Right atrium auricular region (tissue), 2 donors: ENCODE data around the gene OR6Q1. TPM values are rescaled to one million over a fixed set of nuclear protein-coding genes. Genes with fewer than 3 reads are reported as not detected.
A peak's percentile ranks its signal among the peaks of the same experiment; 100 is the strongest.

Source experiments
- DNase-seq: peaks from one replicate; pipeline ENCODE4 v3.0.0-alpha.2; 2019; ENCODE audit warnings: low spot score
- H3K27ac ChIP-seq, 2 donors: fragments of 200-600 bp; sonication (generic); 1 replicate in 1 of 2; 2 replicates in 1 of 2; pipeline ENCODE4 v1.5.1; 2016 to 2019
- H3K27me3 ChIP-seq, 2 donors: fragments of 200-600 bp; sonication (generic); one replicate each; pipeline versions ENCODE4 v1.5.1 to v1.6.0; 2017 to 2019
- H3K36me3 ChIP-seq: fragments of 200-600 bp; sonication (generic); one replicate; pipeline ENCODE4 v1.5.1; 2016
- H3K4me1 ChIP-seq, 2 donors: fragments of 200-600 bp; sonication (generic); one replicate each; pipeline versions ENCODE4 v1.5.1 to v1.6.0; 2017 to 2019
- H3K4me3 ChIP-seq, 2 donors: fragments of 200-600 bp; sonication (generic); 1 replicate in 1 of 2; 2 replicates in 1 of 2; pipeline ENCODE4 v1.5.1; 2017 to 2019; ENCODE audit warnings: mild to moderate bottlenecking in 1 of 2, moderate library complexity in 1 of 2
- H3K9me3 ChIP-seq, 2 donors: fragments of 200-600 bp; sonication (generic); one replicate each; pipeline ENCODE4 v1.5.1; 2019
- total RNA-seq, 2 donors: library from RNA; depleted of rRNA; stranded (reverse); fragments of >200 nt; gene quantifications; one replicate each; pipeline ENCODE4 v1.1.0, GENCODE V29; 2016
- TF ChIP-seq, protein P1 (sequence below), 2 donors: fragments of 200-600 bp; sonication (generic); IDR thresholded peaks; one replicate each; pipeline ENCODE4 v1.5.1; 2019; ENCODE audit warnings: antibody characterized with exemption in 2 of 2

OR6Q1 gene
- total RNA-seq, 2 donors from 2014 or later: not detected

DNA sequence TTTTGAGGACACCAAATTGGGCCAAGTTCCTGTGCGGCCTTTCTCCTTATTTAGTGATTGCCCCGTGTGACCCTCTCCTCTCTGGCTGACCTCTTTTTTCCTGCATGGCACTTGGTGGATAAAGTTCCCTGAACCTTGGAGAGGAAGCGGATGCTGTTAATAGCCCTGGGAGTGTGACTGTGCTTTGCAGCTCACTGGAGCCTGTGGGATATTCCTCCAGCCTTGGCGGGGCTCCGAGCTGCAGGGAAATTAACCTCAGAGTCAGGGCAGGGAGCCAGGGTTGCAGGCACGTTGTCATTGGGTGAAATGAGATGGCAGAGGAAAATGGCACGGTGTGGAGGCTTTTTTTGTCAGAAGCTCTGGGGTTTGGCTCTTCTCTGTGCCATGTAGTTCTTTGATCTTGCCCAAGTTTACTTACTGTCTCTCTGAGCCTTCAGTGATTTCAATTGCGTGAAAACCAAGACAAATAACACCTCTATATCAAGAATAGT, 6.1 kb upstream of the OR6Q1 start:
- no peaks in the 10 kb centered on the region for H3K27me3 ChIP-seq
- peak; percentile 63 for DNase-seq
- peaks cover 0 to 7% of the 10 kb centered on the region in 2 donors for H3K4me1 ChIP-seq
- H3K4me3 ChIP-seq: no peak overlapping the region
- H3K27ac ChIP-seq: peak overlapping the region in 1 of 2 donors; percentile 21
- TF ChIP-seq, protein P1, sequence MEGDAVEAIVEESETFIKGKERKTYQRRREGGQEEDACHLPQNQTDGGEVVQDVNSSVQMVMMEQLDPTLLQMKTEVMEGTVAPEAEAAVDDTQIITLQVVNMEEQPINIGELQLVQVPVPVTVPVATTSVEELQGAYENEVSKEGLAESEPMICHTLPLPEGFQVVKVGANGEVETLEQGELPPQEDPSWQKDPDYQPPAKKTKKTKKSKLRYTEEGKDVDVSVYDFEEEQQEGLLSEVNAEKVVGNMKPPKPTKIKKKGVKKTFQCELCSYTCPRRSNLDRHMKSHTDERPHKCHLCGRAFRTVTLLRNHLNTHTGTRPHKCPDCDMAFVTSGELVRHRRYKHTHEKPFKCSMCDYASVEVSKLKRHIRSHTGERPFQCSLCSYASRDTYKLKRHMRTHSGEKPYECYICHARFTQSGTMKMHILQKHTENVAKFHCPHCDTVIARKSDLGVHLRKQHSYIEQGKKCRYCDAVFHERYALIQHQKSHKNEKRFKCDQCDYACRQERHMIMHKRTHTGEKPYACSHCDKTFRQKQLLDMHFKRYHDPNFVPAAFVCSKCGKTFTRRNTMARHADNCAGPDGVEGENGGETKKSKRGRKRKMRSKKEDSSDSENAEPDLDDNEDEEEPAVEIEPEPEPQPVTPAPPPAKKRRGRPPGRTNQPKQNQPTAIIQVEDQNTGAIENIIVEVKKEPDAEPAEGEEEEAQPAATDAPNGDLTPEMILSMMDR (IDR thresholded peaks at IDR 0.05): no peak
- H3K9me3 ChIP-seq: no peaks in the 10 kb centered on the region
- H3K36me3 ChIP-seq: no peaks in the 10 kb centered on the region

DNA sequence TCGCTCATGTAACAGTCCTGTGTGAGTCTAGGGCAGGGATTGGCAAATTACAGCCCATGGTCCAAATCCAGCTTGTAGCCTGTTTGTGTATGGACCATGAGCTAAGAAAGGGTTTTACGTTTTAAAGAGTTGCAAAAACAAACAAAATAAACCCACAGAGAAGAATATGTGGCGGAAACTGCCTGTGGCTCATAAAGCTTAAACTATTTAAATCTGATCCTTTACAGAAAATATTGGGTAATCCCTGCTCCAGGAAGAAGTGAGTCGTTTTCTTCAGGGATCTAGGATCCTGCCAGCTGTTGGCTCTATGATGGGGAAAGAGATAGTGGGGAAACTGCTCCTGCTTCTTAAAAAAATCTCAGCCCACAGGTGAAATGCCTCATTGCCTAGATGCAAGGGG, 3.4 kb upstream of the OR6Q1 start:
- TF ChIP-seq, protein P1 (IDR thresholded peaks at IDR 0.05): no peak
- H3K27ac ChIP-seq: no peak overlapping the region
- no peaks in the 10 kb centered on the region for H3K36me3 ChIP-seq
- H3K4me3 ChIP-seq: no peak overlapping the region
- peaks cover 0 to 7% of the 10 kb centered on the region in 2 donors for H3K4me1 ChIP-seq
- no peaks in the 10 kb centered on the region for H3K27me3 ChIP-seq
- DNase-seq: no peak
- no peaks in the 10 kb centered on the region for H3K9me3 ChIP-seq

DNA sequence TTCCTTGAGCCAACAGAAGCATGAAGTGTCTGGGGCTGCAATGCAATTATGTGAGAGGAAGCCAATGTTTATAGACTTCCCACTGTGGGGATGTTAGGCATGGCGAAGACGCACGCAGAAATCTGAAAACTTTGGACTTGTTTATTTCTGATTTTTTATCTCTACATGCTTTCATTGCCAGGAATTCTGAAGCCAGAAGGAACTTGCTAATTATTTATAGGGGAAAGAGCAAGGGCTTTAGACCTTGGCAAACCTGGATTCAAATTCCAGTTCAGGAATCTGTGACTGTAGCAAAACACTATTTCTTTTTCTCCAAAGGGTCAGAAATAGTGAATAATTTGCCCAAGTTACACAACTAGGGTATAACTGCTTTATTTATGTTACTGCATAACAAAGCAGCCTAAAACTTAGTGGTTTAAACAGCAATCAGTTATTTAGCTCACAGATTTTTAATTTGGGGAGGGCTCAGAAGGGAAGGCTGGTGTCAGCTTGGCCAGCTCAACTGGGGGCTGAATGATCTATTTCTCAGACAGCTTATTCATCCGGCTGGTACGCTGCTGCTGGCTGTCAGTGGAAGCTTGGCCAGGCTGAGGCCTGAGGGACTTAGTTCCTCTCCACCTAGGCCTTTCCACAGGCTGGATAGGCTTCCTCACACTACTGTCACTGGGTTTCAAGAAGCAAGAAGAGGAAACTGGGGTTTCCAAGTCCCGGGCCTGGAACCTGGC, 1.9 kb upstream of the OR6Q1 start:
- Histone ChIP-seq H3K27me3 (no peaks in the 10 kb centered on the region), H3K4me3 (no peak overlapping the region), H3K4me1 (peaks cover 0 to 7% of the 10 kb centered on the region in 2 donors), H3K27ac (peak overlapping the region in 1 of 2 donors; percentile 41), H3K9me3 (no peaks in the 10 kb centered on the region), H3K36me3 (no peaks in the 10 kb centered on the region)
- TF ChIP-seq, protein P1 (IDR thresholded peaks at IDR 0.05): no peak
- peak; percentile 65 for DNase-seq

DNA sequence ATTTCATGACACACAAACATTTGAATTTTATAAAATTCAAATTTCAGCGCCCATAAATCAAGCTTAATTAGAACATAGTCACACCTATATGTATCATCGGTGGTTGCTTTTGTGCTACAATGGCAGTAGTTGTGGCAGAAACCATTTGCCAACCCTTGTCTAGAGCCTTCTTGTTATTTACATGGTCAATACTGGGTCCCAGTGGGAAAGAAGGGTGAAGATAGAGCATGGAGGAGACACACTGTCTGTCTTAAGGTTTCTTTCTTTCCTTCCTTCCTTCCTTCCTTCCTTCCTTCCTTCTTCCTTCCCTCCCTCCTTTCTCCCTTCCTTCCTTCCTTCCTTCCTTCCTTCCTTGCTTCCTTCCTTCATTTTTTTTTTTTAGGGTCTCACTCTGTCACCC, 3.7 kb downstream of the OR6Q1 start:
- no peak overlapping the region for H3K4me3 ChIP-seq
- H3K27ac ChIP-seq: no peak overlapping the region
- H3K36me3 ChIP-seq: no peaks in the 10 kb centered on the region
- DNase-seq: no peak
- no peaks in the 10 kb centered on the region for H3K27me3 ChIP-seq
- TF ChIP-seq, protein P1 (IDR thresholded peaks at IDR 0.05): no peak
- peaks cover 0 to 16% of the 10 kb centered on the region in 2 donors for H3K9me3 ChIP-seq
- H3K4me1 ChIP-seq: no peaks in the 10 kb centered on the region

DNA sequence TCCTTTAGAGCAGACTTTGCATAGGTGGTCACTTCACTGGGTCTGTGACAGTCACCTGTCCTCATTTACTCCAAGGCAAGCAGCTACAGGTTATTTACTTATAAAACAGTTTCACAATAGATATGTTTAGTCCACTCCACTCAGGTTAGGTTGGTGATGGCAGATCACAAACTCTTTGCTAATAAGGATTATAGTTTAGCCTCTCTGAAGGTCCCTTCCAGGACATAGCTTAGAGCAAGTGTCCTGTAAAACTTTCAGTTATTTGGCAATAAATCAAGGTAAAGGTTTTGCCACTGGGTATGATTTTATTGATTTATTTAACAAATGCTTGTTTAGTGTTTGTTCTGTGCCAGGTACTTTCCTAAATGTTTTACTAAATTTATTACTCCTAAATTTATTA, 8.8 kb downstream of the OR6Q1 start:
- Histone ChIP-seq H3K27ac (no peak overlapping the region), H3K36me3 (no peaks in the 10 kb centered on the region), H3K4me3 (no peak overlapping the region), H3K9me3 (peaks cover 0 to 16% of the 10 kb centered on the region in 2 donors), H3K4me1 (no peaks in the 10 kb centered on the region), H3K27me3 (no peaks in the 10 kb centered on the region)
- DNase-seq: no peak
- TF ChIP-seq, protein P1 (IDR thresholded peaks at IDR 0.05): no peak
